Cardiac muscle cell (in vitro differentiated cells and primary cell): ENCODE results near the gene RAPGEF1. TPM values are rescaled to one million over a fixed set of nuclear protein-coding genes. Genes with fewer than 3 reads are reported as not detected.

ENCODE experiments used
- polyA plus RNA-seq: library from polyadenylated mRNA; unstranded; fragments of >200 nt; fragmentation: Nextera tagmentation; extraction: Ambion mirVana; gene quantifications from 2 replicates; pipeline ENCODE4 v1.2.1, GENCODE V29; 2016
- total RNA-seq: library from RNA; depleted of rRNA; stranded (reverse); fragments of >200 nt; gene quantifications from 2 replicates; pipeline ENCODE4 v1.2.3, GENCODE V29; 2016

RAPGEF1 gene
- total and polyA plus RNA-seq, 2 experiments from 2014 or later: 42.1 to 51.1 TPM

Other genes starting within 250 kb of the RAPGEF1 start
- gene POMT1, start 237.2 kb downstream of the RAPGEF1 start, total RNA-seq: 41.9 and 55.0 TPM in 2 replicates
- gene POMT1, start 237.2 kb downstream of the RAPGEF1 start, polyA plus RNA-seq: 37.4 and 60.6 TPM in 2 replicates
- gene UCK1, start 208.8 kb downstream of the RAPGEF1 start, total RNA-seq: 39.5 and 57.1 TPM in 2 replicates
- 45.4 and 48.8 TPM in 2 replicates for gene UCK1, start 208.8 kb downstream of the RAPGEF1 start, polyA plus RNA-seq
- not detected in 2 replicates for gene PRRT1B, start 194.6 kb downstream of the RAPGEF1 start, total RNA-seq
- not detected in 2 replicates for gene PRRT1B, start 194.6 kb downstream of the RAPGEF1 start, polyA plus RNA-seq